T-helper 1 cell treated with Interleukin-12 subunit alpha and Interleukin-12 subunit beta and Interleukin-4 antibody, amounts not matched to agents 30 μg/mL and 1 μg/mL, for 36 hours (primary cell): Measurements from ENCODE around the gene FBXO17.
A peak's percentile ranks its signal among the peaks of the same experiment; 100 is the strongest.

Experiments used
- H3K27ac Mint-ChIP-seq: one replicate; pipeline ENCODE4 v1.8.0; 2021; ENCODE audit warnings: mild to moderate bottlenecking, mixed read lengths
- H3K27me3 Mint-ChIP-seq: one replicate; pipeline ENCODE4 v1.8.0; 2021; ENCODE audit warnings: low read depth, mixed read lengths
- H3K36me3 Mint-ChIP-seq: one replicate; pipeline ENCODE4 v1.8.0; 2021; ENCODE audit warnings: low read depth, mixed read lengths
- H3K4me1 Mint-ChIP-seq: one replicate; pipeline ENCODE4 v1.8.0; 2021; ENCODE audit warnings: low read depth, mixed read lengths
- H3K4me3 Mint-ChIP-seq: one replicate; pipeline ENCODE4 v1.8.0; 2021; ENCODE audit warnings: mild to moderate bottlenecking, moderate library complexity, mixed read lengths
- H3K9me3 Mint-ChIP-seq: one replicate; pipeline ENCODE4 v1.8.0; 2021; ENCODE audit warnings: mixed read lengths

FBXO17 gene

DNA sequence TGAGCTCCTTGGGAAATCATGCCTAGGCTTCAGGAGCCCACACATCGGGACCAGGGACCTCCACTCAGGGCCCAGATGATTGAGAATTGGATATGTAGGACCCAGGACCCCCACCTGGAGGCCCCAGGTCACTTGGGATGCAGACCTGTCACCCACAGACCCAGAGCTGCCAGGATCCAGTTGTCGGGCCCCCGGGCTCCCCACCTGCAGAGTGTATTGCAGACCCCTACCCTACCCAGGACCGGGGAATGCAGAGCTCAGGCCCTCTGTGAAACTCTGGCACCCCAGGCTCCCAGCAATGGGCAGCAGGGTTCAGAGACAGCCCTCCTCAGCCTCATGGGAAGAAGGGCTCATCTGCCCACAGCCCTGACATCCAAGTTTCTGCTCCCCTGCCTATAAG is 69.9 kb downstream of the FBXO17 start:
- no peaks in the 10 kb centered on the region for H3K9me3 Mint-ChIP-seq
- peaks cover 22% of the 10 kb centered on the region for H3K4me1 Mint-ChIP-seq
- H3K27me3 Mint-ChIP-seq: no peaks in the 10 kb centered on the region
- no peak overlapping the region for H3K4me3 Mint-ChIP-seq
- peaks cover 39% of the 10 kb centered on the region for H3K36me3 Mint-ChIP-seq
- no peak overlapping the region for H3K27ac Mint-ChIP-seq

DNA sequence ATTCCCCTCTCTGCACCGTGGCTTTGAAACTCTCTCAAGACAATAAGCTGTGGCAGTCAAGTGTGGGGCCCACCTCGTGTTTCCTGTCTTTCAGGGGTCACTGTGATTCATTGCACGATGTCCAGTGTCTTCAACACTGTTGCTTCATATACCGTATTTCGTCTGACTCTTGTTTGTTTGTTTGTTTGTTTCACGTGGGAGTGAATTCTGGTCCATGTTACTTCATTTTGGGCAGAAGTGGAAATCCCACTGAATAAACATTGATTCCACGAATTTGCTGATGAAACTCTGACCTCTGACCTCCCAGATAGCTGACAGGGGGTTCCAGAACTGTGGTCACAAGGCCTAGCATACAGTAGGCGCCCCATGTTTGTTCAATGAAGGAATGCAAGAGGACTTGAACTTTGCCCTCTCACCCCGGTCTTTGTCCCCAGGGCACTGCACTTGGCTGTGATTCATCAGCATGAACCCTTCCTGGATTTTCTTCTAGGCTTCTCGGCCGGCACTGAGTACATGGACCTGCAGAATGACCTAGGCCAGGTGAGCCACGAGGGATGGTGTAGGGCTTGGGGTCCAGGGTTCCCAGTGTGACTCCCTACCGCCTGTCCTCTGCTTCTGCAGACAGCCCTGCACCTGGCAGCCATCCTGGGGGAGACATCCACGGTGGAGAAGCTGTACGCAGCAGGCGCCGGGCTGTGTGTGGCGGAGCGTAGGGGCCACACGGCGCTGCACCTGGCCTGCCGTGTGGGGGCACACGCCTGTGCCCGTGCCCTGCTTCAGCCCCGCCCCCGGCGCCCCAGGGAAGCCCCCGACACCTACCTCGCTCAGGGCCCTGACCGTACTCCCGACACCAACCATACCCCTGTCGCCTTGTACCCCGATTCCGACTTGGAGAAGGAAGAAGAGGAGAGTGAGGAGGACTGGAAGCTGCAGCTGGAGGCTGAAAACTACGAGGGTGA is 70.7 kb downstream of the FBXO17 start:
- peaks cover 22% of the 10 kb centered on the region for H3K4me1 Mint-ChIP-seq
- H3K9me3 Mint-ChIP-seq: no peaks in the 10 kb centered on the region
- no peaks in the 10 kb centered on the region for H3K27me3 Mint-ChIP-seq
- H3K4me3 Mint-ChIP-seq: no peak overlapping the region
- H3K36me3 Mint-ChIP-seq: peaks cover 36% of the 10 kb centered on the region
- H3K27ac Mint-ChIP-seq: no peak overlapping the region

DNA sequence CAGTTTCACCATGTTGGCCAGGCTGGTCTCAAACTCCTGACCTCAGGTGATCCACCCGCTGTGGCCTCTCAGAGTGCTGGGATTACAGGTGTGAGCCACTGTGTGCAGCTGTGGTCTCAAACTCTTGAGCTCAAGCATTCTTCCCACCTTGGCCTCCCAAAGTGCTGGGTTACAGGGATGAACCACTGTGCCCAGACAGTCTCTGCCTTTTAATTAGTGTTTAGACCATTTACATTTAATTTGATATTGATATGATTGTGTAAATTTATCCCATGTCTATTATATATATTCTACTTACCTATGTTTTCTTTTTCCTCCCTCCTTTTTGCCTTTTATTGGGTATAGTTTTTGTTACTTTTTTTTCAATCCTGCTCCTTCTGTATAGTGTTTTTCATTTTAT is 73.9 kb downstream of the FBXO17 start:
- no peaks in the 10 kb centered on the region for H3K27me3 Mint-ChIP-seq
- H3K9me3 Mint-ChIP-seq: no peaks in the 10 kb centered on the region
- H3K4me1 Mint-ChIP-seq: peaks cover 28% of the 10 kb centered on the region
- peak overlapping the region; percentile 58 for H3K4me3 Mint-ChIP-seq
- H3K27ac Mint-ChIP-seq: peak overlapping the region; percentile 15
- H3K36me3 Mint-ChIP-seq: peaks cover 23% of the 10 kb centered on the region

DNA sequence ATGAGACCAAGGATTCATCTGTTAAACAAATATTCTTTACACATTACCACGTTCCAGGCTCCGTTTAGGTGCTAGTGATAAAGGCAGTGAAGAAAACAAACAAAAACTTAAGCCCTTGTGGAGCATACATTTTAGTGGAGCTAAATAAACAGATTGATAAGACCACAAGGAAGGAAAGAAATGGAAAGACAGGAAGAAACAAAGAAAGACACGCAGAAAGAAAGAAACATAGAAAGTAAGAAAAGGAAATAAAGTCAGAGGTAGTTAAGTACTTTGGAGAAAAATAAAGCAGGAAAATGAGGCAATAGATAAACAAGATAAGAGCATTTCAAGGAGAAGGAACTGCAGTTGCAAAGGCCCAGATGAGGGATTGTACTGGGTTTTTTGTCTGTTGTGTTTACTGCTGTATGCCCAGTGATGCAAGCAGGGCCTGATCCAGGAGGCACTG is 74.8 kb downstream of the FBXO17 start:
- H3K27ac Mint-ChIP-seq: peak overlapping the region; percentile 95
- H3K36me3 Mint-ChIP-seq: peaks cover 21% of the 10 kb centered on the region
- peaks cover 28% of the 10 kb centered on the region for H3K4me1 Mint-ChIP-seq
- no peaks in the 10 kb centered on the region for H3K27me3 Mint-ChIP-seq
- H3K4me3 Mint-ChIP-seq: peak overlapping the region; percentile 96
- no peaks in the 10 kb centered on the region for H3K9me3 Mint-ChIP-seq

DNA sequence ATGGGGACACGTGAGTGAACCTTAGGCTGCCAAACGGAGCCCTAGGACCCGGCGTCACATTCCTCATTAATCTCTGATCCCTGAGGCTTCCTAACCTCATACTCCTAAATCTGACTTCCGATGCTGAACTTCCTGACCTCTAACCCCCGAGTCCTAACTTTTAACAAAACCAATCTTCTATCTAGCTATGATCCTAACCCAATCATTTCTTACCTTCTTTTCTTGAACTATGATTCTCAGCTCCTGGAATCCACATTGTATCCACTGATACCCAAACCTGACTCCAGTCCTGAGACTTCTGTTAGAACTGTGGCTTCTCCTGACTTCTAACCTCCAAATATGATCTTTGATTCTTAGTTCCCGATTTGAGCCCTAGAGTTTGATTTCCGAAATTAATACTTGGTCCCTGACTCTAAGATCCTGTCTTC is 75.3 kb downstream of the FBXO17 start:
- Mint-ChIP-seq H3K27ac (peak overlapping the region; percentile 95), H3K4me1 (peaks cover 28% of the 10 kb centered on the region), H3K4me3 (peak overlapping the region; percentile 96), H3K36me3 (peaks cover 18% of the 10 kb centered on the region), H3K27me3 (no peaks in the 10 kb centered on the region), H3K9me3 (no peaks in the 10 kb centered on the region)

DNA sequence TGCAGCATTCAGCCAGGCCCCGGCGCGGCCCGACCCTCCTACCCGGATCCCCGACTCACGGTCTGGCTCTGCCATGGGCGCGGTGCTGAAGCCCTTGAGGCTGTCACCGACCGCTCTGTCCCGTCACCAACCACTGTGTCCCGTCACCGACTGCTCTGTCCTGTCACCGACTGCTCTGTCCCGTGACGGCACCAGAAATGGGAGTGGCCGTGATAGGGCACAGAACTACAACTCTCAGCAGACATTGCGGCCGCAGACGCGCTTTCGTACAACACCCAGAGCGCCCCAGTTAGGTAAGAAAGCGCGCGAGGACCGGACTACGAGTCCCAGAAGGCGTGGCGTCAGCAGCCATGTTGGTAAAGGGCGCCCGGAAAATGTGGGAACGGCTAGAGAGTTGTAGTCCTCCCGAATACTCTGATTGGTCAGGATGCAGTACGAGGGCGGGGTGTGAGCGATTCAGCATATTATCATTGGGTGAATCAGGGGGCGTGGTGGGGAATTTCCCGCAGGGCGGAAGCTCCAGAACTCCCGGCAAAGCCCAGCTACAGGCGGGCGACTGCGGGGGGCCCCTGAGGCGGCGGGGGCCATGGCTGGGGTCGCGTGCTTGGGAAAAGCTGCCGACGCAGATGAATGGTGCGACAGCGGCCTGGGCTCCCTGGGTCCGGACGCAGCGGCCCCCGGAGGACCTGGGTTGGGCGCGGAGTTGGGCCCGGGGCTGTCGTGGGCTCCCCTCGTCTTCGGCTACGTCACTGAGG is 75.9 kb downstream of the FBXO17 start, which contains the start of the genes NFKBIB and SIRT2:
Gene NFKBIB, plus strand, starts transcription at position 523 of the 755 bp plus-strand sequence. Its CDS starts 64 bp downstream, at position 587.
Gene SIRT2, minus strand, starts transcription at position 172 of the 755 bp plus-strand sequence. Its CDS starts 97 bp downstream, at position 75.
- Mint-ChIP-seq H3K27ac (peak within 1 kb of the TSS; percentile 99), H3K4me1 (peaks cover 29% of the 10 kb centered on the region), H3K36me3 (peaks cover 16% of the 10 kb centered on the region), H3K27me3 (no peaks in the 10 kb centered on the region), H3K4me3 (peak within 1 kb of the TSS; percentile 96), H3K9me3 (no peaks in the 10 kb centered on the region)

DNA sequence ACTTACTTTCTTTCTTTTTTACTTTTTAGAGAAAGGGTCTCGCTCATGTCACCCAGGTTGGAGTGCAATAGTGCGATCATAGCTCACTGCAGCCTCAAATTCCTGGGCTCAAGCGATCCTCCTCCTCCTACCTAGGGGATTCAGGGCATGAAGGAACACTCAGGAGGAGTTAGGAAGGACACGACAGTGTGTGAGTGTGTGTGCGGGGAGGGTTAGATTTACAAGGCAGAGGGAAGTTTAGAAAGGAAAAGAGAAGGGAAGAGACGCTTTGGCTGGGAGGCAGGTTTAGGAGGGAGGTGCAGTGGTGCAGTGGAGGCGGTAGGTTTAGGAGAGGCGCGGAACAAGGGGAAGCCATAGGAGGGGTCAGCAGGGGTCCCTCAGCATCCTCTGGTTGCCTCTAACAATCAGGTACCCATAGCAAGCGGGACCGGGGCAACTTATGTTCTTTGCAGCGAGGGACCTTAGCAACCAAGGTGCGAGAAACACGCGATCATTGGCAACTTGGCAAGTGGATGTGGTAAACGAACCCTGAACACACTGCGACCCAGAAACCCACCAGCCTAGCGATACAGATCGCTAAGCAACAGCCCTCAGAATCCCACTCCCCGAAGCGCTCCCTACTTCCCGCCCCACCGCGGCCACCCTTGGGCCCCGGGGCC is 76.6 kb downstream of the FBXO17 start:
- peak overlapping the region; percentile 96 for H3K4me3 Mint-ChIP-seq
- peaks cover 25% of the 10 kb centered on the region for H3K4me1 Mint-ChIP-seq

DNA sequence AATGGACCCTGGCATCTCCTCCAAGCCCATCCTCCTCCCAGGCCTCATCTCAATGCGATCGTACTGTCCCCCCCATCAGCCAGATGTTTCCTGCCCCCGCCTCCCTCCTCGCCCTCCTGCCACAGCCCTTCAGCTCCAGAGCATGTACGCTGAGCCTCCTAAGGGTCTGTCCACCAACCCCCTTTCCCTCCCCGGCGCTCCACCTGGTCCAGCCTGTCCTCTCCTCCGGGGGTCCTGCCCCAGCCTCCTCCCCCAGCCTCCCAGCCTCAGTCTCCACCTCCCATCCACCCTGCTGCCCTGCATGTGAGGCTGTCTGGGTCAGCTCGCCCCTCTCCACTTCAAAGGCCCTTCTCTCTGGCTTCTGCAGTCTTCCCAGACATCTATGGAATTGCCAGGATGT is 80.6 kb downstream of the FBXO17 start:
- Mint-ChIP-seq H3K9me3 (no peaks in the 10 kb centered on the region), H3K4me3 (no peak overlapping the region), H3K36me3 (peaks cover 5% of the 10 kb centered on the region), H3K27me3 (no peaks in the 10 kb centered on the region), H3K27ac (no peak overlapping the region), H3K4me1 (peaks cover 10% of the 10 kb centered on the region)

More for the DNA sequence above, 76.6 kb downstream of the FBXO17 start:
- Mint-ChIP-seq H3K27me3 (no peaks in the 10 kb centered on the region), H3K36me3 (peaks cover 11% of the 10 kb centered on the region), H3K9me3 (no peaks in the 10 kb centered on the region), H3K27ac (peak overlapping the region; percentile 99)

DNA sequence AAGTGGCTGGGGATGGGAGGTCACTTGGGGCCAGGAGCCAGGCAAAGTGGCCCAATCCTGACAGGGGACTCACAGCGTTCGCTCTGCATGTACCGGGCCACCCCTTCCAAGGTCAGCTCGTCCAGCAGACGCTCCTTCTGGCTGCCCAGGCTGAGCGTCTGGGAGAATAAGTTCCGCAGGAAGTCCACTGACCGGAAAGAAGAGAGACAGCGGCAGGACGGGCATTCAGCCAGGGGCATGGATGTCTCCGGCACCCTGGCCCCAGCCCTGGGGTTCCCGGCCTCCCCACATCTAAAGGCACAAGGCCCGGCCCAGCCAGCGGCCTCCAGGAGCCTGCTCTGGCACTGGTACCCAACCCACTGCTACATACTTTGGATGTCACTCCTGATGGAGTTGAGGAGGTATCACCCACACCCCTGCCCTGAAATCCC is 82.2 kb downstream of the FBXO17 start:
- Mint-ChIP-seq H3K4me3 (no peak overlapping the region), H3K27ac (no peak overlapping the region), H3K4me1 (peaks cover 5% of the 10 kb centered on the region), H3K27me3 (no peaks in the 10 kb centered on the region), H3K9me3 (no peaks in the 10 kb centered on the region), H3K36me3 (peaks cover 5% of the 10 kb centered on the region)

DNA sequence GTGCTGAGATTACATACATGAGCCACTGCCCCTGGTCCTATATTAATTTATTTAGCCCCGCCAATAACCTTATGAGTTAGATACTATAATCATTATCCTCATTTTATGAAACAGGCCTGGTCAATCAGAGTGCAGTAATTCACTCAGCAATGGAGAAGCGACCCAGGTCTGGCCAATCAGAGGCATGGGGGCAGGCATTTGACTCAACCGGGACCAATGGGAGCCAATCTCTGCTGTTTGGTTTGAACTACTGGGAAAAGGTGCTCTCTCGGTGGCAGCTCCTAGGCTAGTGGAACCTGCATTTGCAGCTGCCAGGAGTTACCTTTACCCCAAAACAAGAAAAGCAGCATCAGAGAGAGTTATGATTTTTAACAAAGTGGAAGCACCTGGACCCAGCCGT is 82.7 kb downstream of the FBXO17 start:
- H3K4me1 Mint-ChIP-seq: peaks cover 2% of the 10 kb centered on the region
- no peak overlapping the region for H3K4me3 Mint-ChIP-seq
- no peaks in the 10 kb centered on the region for H3K27me3 Mint-ChIP-seq
- peaks cover 5% of the 10 kb centered on the region for H3K36me3 Mint-ChIP-seq
- H3K27ac Mint-ChIP-seq: no peak overlapping the region
- H3K9me3 Mint-ChIP-seq: no peaks in the 10 kb centered on the region

DNA sequence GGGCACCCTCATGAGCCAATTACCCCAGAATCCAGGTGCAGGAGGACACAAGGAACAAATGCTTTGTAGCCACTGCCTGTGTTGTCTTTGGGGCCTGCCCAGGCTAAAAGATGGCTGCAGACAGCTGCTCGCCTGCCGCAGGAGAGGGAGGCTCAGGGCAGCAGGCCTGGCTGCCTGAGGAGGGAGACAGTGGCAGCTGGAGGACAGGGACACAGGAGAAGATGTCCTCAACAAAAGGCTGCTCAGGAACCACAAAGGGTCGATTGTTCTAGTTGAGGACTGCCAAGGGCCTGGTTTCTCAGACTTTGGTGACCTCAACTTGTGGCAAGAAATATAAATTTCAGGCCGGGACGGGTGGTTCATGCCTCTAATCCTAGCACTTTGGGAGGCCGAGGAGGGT is 83.8 kb downstream of the FBXO17 start:
- Mint-ChIP-seq H3K9me3 (no peaks in the 10 kb centered on the region), H3K4me3 (no peak overlapping the region), H3K4me1 (peaks cover 2% of the 10 kb centered on the region), H3K27me3 (no peaks in the 10 kb centered on the region), H3K27ac (no peak overlapping the region), H3K36me3 (peaks cover 5% of the 10 kb centered on the region)
